Measurements from ENCODE around the gene PPIE.

PPIE gene

GRCh38 chr1:39753132-39754025 is 14.7 kb downstream of the PPIE start:
- no peak overlapping the region for H3K4me3 ChIP-seq (ENCODE audit: insufficient read depth in 1 of 2, low read depth in 1 of 2, low read length in 2 of 2)
- no peak overlapping the region for H2BK15ac ChIP-seq (ENCODE audit: low read depth, poor library complexity, severe bottlenecking)
- H3K14ac ChIP-seq (ENCODE audit: low read length in 2 of 2), result no peak overlapping the region
- peaks cover 67 to 98% of the 10 kb centered on the region in 2 experiments for H3K36me3 ChIP-seq (ENCODE audit: control insufficient read depth in 1 of 2, insufficient read depth in 2 of 2, low read depth in 1 of 2, low read length in 2 of 2)
- no peak overlapping the region for H3K9ac ChIP-seq (ENCODE audit: low read length)
- no peak overlapping the region for H3K23ac ChIP-seq (ENCODE audit: low read length in 2 of 2)
- peaks cover 6% of the 10 kb centered on the region for H3K79me1 ChIP-seq (replicated peaks; ENCODE audit: low read length, poor library complexity, severe bottlenecking)
- H3K18ac ChIP-seq (ENCODE audit: low read depth in 1 of 2, low read length in 2 of 2), result no peak overlapping the region
- no peak overlapping the region for H3K27ac ChIP-seq (ENCODE audit: low read length, poor library complexity, severe bottlenecking)
- H2BK120ac ChIP-seq (ENCODE audit: low read depth, low read length), result no peak overlapping the region
- H3K9me3 ChIP-seq (ENCODE audit: control insufficient read depth, low read length), result no peaks in the 10 kb centered on the region
- H3K27me3 ChIP-seq (ENCODE audit: control insufficient read depth in 1 of 2, insufficient read depth in 1 of 2, low read length in 2 of 2), result no peaks in the 10 kb centered on the region
- H2BK5ac ChIP-seq (ENCODE audit: low read depth, low read length, poor library complexity, severe bottlenecking), result no peak overlapping the region
- no peaks in the 10 kb centered on the region for H3K4me1 ChIP-seq (ENCODE audit: control insufficient read depth, insufficient read depth, low read depth, low read length)
- no peak overlapping the region for H4K91ac ChIP-seq (ENCODE audit: low read length)
- no peak overlapping the region for H2AK5ac ChIP-seq (ENCODE audit: low read length, severe bottlenecking)
- no peak overlapping the region for H3K4ac ChIP-seq (ENCODE audit: low read depth in 1 of 2, low read length in 2 of 2)
- 98% methylated on average over 16 of the region's 16 CpGs for WGBS
- H3K4me2 ChIP-seq (ENCODE audit: low read length, poor library complexity, severe bottlenecking), result no peak overlapping the region
- H4K8ac ChIP-seq (ENCODE audit: low read length), result no peak overlapping the region
- DNase-seq, result no peak
- no peak overlapping the region for H2BK12ac ChIP-seq (ENCODE audit: low read length in 2 of 2)
- H2AFZ ChIP-seq (ENCODE audit: low read depth, low read length), result no peak overlapping the region

GRCh38 chr1:39754026-39754570 is 15.4 kb downstream of the PPIE start:
- Histone ChIP-seq H3K27me3 (ENCODE audit: control insufficient read depth in 1 of 2, insufficient read depth in 1 of 2, low read length in 2 of 2) (no peaks in the 10 kb centered on the region), H3K14ac (ENCODE audit: low read length in 2 of 2) (no peak overlapping the region), H3K9me3 (ENCODE audit: control insufficient read depth, low read length) (no peaks in the 10 kb centered on the region), H2BK5ac (ENCODE audit: low read depth, low read length, poor library complexity, severe bottlenecking) (no peak overlapping the region), H3K4me1 (ENCODE audit: control insufficient read depth, insufficient read depth, low read depth, low read length) (no peaks in the 10 kb centered on the region), H3K18ac (ENCODE audit: low read depth in 1 of 2, low read length in 2 of 2) (no peak overlapping the region), H3K36me3 (ENCODE audit: control insufficient read depth in 1 of 2, insufficient read depth in 2 of 2, low read depth in 1 of 2, low read length in 2 of 2) (peaks cover 69 to 93% of the 10 kb centered on the region in 2 experiments), H3K4ac (ENCODE audit: low read depth in 1 of 2, low read length in 2 of 2) (no peak overlapping the region), H3K4me3 (ENCODE audit: insufficient read depth in 1 of 2, low read depth in 1 of 2, low read length in 2 of 2) (no peak overlapping the region), H2BK12ac (ENCODE audit: low read length in 2 of 2) (no peak overlapping the region), H3K79me1 (replicated peaks; ENCODE audit: low read length, poor library complexity, severe bottlenecking) (peaks cover 4% of the 10 kb centered on the region), H3K4me2 (ENCODE audit: low read length, poor library complexity, severe bottlenecking) (no peak overlapping the region), H4K91ac (ENCODE audit: low read length) (no peak overlapping the region), H3K9ac (ENCODE audit: low read length) (no peak overlapping the region), H3K27ac (ENCODE audit: low read length, poor library complexity, severe bottlenecking) (no peak overlapping the region), H2AFZ (ENCODE audit: low read depth, low read length) (no peak overlapping the region), H3K23ac (ENCODE audit: low read length in 2 of 2) (no peak overlapping the region), H2BK15ac (ENCODE audit: low read depth, poor library complexity, severe bottlenecking) (no peak overlapping the region), H4K8ac (ENCODE audit: low read length) (no peak overlapping the region), H2BK120ac (ENCODE audit: low read depth, low read length) (no peak overlapping the region), H2AK5ac (ENCODE audit: low read length, severe bottlenecking) (no peak overlapping the region)
- WGBS, result 89% methylated on average over 2 of the region's 2 CpGs
- DNase-seq, result no peak

GRCh38 chr1:39754906-39755504 is 16.3 kb downstream of the PPIE start:
- WGBS, result 69% methylated on average over 2 of the region's 2 CpGs

GRCh38 chr1:39755965-39756659 is 17.4 kb downstream of the PPIE start:
- Histone ChIP-seq H3K4me2 (ENCODE audit: low read length, poor library complexity, severe bottlenecking) (no peak overlapping the region), H3K79me1 (replicated peaks; ENCODE audit: low read length, poor library complexity, severe bottlenecking) (peaks cover 2% of the 10 kb centered on the region), H3K4me1 (ENCODE audit: control insufficient read depth, insufficient read depth, low read depth, low read length) (no peaks in the 10 kb centered on the region), H4K91ac (ENCODE audit: low read length) (no peak overlapping the region), H3K4ac (ENCODE audit: low read depth in 1 of 2, low read length in 2 of 2) (no peak overlapping the region), H3K4me3 (ENCODE audit: insufficient read depth in 1 of 2, low read depth in 1 of 2, low read length in 2 of 2) (no peak overlapping the region), H2BK120ac (ENCODE audit: low read depth, low read length) (no peak overlapping the region), H3K36me3 (ENCODE audit: control insufficient read depth in 1 of 2, insufficient read depth in 2 of 2, low read depth in 1 of 2, low read length in 2 of 2) (peaks cover 71 to 83% of the 10 kb centered on the region in 2 experiments), H2AFZ (ENCODE audit: low read depth, low read length) (no peak overlapping the region), H3K9ac (ENCODE audit: low read length) (no peak overlapping the region), H2BK12ac (ENCODE audit: low read length in 2 of 2) (no peak overlapping the region), H3K27me3 (ENCODE audit: control insufficient read depth in 1 of 2, insufficient read depth in 1 of 2, low read length in 2 of 2) (no peaks in the 10 kb centered on the region), H3K14ac (ENCODE audit: low read length in 2 of 2) (no peak overlapping the region), H3K27ac (ENCODE audit: low read length, poor library complexity, severe bottlenecking) (no peak overlapping the region), H3K23ac (ENCODE audit: low read length in 2 of 2) (no peak overlapping the region), H2BK5ac (ENCODE audit: low read depth, low read length, poor library complexity, severe bottlenecking) (no peak overlapping the region), H2BK15ac (ENCODE audit: low read depth, poor library complexity, severe bottlenecking) (no peak overlapping the region), H2AK5ac (ENCODE audit: low read length, severe bottlenecking) (no peak overlapping the region), H3K18ac (ENCODE audit: low read depth in 1 of 2, low read length in 2 of 2) (no peak overlapping the region), H4K8ac (ENCODE audit: low read length) (no peak overlapping the region), H3K9me3 (ENCODE audit: control insufficient read depth, low read length) (no peaks in the 10 kb centered on the region)
- WGBS, result 97% methylated on average over 8 of the region's 9 CpGs
- no peak for DNase-seq

More at GRCh38 chr1:39754906-39755504, 16.3 kb downstream of the PPIE start:
- Histone ChIP-seq H3K4me1 (ENCODE audit: control insufficient read depth, insufficient read depth, low read depth, low read length) (no peaks in the 10 kb centered on the region), H2BK120ac (ENCODE audit: low read depth, low read length) (no peak overlapping the region), H3K27me3 (ENCODE audit: control insufficient read depth in 1 of 2, insufficient read depth in 1 of 2, low read length in 2 of 2) (no peaks in the 10 kb centered on the region), H3K4ac (ENCODE audit: low read depth in 1 of 2, low read length in 2 of 2) (no peak overlapping the region), H2AFZ (ENCODE audit: low read depth, low read length) (no peak overlapping the region), H2AK5ac (ENCODE audit: low read length, severe bottlenecking) (no peak overlapping the region), H2BK15ac (ENCODE audit: low read depth, poor library complexity, severe bottlenecking) (no peak overlapping the region), H3K4me3 (ENCODE audit: insufficient read depth in 1 of 2, low read depth in 1 of 2, low read length in 2 of 2) (no peak overlapping the region), H4K8ac (ENCODE audit: low read length) (no peak overlapping the region), H3K9ac (ENCODE audit: low read length) (no peak overlapping the region), H3K79me1 (replicated peaks; ENCODE audit: low read length, poor library complexity, severe bottlenecking) (peaks cover 3% of the 10 kb centered on the region), H3K4me2 (ENCODE audit: low read length, poor library complexity, severe bottlenecking) (no peak overlapping the region), H3K23ac (ENCODE audit: low read length in 2 of 2) (no peak overlapping the region), H3K36me3 (ENCODE audit: control insufficient read depth in 1 of 2, insufficient read depth in 2 of 2, low read depth in 1 of 2, low read length in 2 of 2) (peaks cover 62 to 94% of the 10 kb centered on the region in 2 experiments), H3K9me3 (ENCODE audit: control insufficient read depth, low read length) (no peaks in the 10 kb centered on the region), H2BK5ac (ENCODE audit: low read depth, low read length, poor library complexity, severe bottlenecking) (no peak overlapping the region), H4K91ac (ENCODE audit: low read length) (no peak overlapping the region), H3K14ac (ENCODE audit: low read length in 2 of 2) (no peak overlapping the region), H3K27ac (ENCODE audit: low read length, poor library complexity, severe bottlenecking) (no peak overlapping the region), H3K18ac (ENCODE audit: low read depth in 1 of 2, low read length in 2 of 2) (no peak overlapping the region), H2BK12ac (ENCODE audit: low read length in 2 of 2) (no peak overlapping the region)
- DNase-seq, result no peak
